PC-9 (cell line): ENCODE results near the gene RAVER1.

Source experiments
- CTCF ChIP-seq: fragments of 200-600 bp; sonication (generic); conservative IDR thresholded peaks from 2 replicates; pipeline ENCODE4 v1.6.1; 2017; ENCODE audit warnings: mixed run types, antibody characterized with exemption, mild to moderate bottlenecking, moderate library complexity
- EZH2 ChIP-seq: fragments of 200-600 bp; sonication (generic); IDR thresholded peaks from 2 replicates; pipeline ENCODE4 v1.8.0; 2017; ENCODE audit warnings: antibody characterized with exemption, low read depth

GRCh38 chr19:10352764-10353671 lies 19.7 kb upstream of the RAVER1 start:
- no peak for TF ChIP-seq CTCF
- no peak for TF ChIP-seq EZH2
